Measurements from ENCODE around the gene IMP3. TPM values are rescaled to one million over a fixed set of nuclear protein-coding genes. Genes with fewer than 3 reads are reported as not detected.

Gene IMP3
- total RNA-seq, 1 experiment from 2014 or later = 79.9 TPM

GRCh38 chr15:75659141-75659771 lies 19.2 kb upstream of the IMP3 start:
- H3K9me3 ChIP-seq (ENCODE audit: control insufficient read depth in 1 of 2, insufficient read depth in 1 of 2, low read depth in 1 of 2, low read length in 2 of 2) = no peaks in the 10 kb centered on the region
- peaks cover 3% of the 10 kb centered on the region; the same call in 1 of the 2 replicates for H3K79me2 ChIP-seq (ENCODE audit: insufficient read depth, low read length)
- no peak overlapping the region for H3K4me2 ChIP-seq (ENCODE audit: low read length)
- ChIA-PET CTCF (no interaction called here), RAD21 (ENCODE audit: low non-redundant PET in 1 of 2, low total read pairs in 2 of 2, uncharacterized antibody in 2 of 2, unreplicated experiment in 2 of 2) (no interaction called here), POLR2A (no interaction called here)
- 0 out of 2 replicates have a peak overlapping the region, but pooled peaks have one; percentile 1 for H3K9ac ChIP-seq (ENCODE audit: low read length)
- ATAC-seq = no peak
- H3K27me3 ChIP-seq (ENCODE audit: insufficient read depth, low read length) = no peaks in the 10 kb centered on the region
- no peaks in the 10 kb centered on the region for H3K9me2 ChIP-seq (ENCODE audit: insufficient read depth)
- no peaks in the 10 kb centered on the region for H4K20me1 ChIP-seq (ENCODE audit: insufficient read depth)
- peaks cover 14 to 36% of the 10 kb centered on the region in 2 experiments for H3K4me1 ChIP-seq (ENCODE audit: control insufficient read depth in 1 of 2, insufficient read depth in 2 of 2, low read length in 2 of 2)
- no TSS peak for BruUV-seq (replicated peaks)
- no peak overlapping the region for H3K4me3 ChIP-seq (replicated peaks in 1 of 2; ENCODE audit: low read depth in 1 of 2, low read length in 2 of 2)
- no peak overlapping the region for H3K27ac ChIP-seq (ENCODE audit: low read depth, low read length)
- TF ChIP-seq RAD21 (IDR thresholded peaks at IDR 0.05; ENCODE audit: low read depth) (no peak), EZH2phosphoT487 (IDR thresholded peaks at IDR 0.05; ENCODE audit: borderline replicate concordance) (no peak), SP1 (IDR thresholded peaks at IDR 0.05; ENCODE audit: low read depth) (no peak), SRF (IDR thresholded peaks at IDR 0.05; ENCODE audit: low read depth) (no peak), ZBTB33 (IDR thresholded peaks at IDR 0.05; ENCODE audit: extremely low read depth, insufficient replicate concordance, low read length) (no peak), ZNF274 (IDR thresholded peaks at IDR 0.05; ENCODE audit: low read depth, low read length) (no peak), FOSL1 (IDR thresholded peaks at IDR 0.05; ENCODE audit: low read depth) (no peak), POLR2AphosphoS5 (IDR thresholded peaks at IDR 0.05; ENCODE audit: low read depth, low read length) (no peak), TCF7L2 (IDR thresholded peaks at IDR 0.05; ENCODE audit: borderline replicate concordance, extremely low read depth, insufficient read depth, insufficient read length) (no peak), CEBPB (IDR thresholded peaks at IDR 0.05; ENCODE audit: low read depth) (no peak), ATF3 (IDR thresholded peaks at IDR 0.05) (no peak), EGR1 (IDR thresholded peaks at IDR 0.05; ENCODE audit: low read depth) (no peak), CTCF (IDR thresholded peaks at IDR 0.05 in 2 of 3, conservative IDR thresholded peaks at IDR 0.05 in 1 of 3; ENCODE audit: borderline replicate concordance in 1 of 3, insufficient read depth in 1 of 3, low read depth in 2 of 3, low read length in 2 of 3) (no peak), REST (IDR thresholded peaks at IDR 0.05; ENCODE audit: low read depth) (no peak), SIN3A (IDR thresholded peaks at IDR 0.05; ENCODE audit: low read depth) (no peak), POLR2A (IDR thresholded peaks at IDR 0.05; ENCODE audit: borderline replicate concordance, extremely low read depth, insufficient read depth, insufficient read length) (no peak), ELF1 (IDR thresholded peaks at IDR 0.05; ENCODE audit: borderline replicate concordance, low read depth) (no peak), EZH2 (IDR thresholded peaks at IDR 0.05) (no peak), MAX (IDR thresholded peaks at IDR 0.05) (no peak), YY1 (IDR thresholded peaks at IDR 0.05; ENCODE audit: extremely low read depth, insufficient replicate concordance, low read depth, low read length) (no peak)
- peaks cover 0 to 2% of the 10 kb centered on the region in 2 experiments; a peak in 1 of 4 replicates for H3K36me3 ChIP-seq (ENCODE audit: control insufficient read depth in 1 of 2, insufficient read depth in 2 of 2, low read length in 2 of 2)
- intact Hi-C loops (cut with micrococcal nuclease) = no loop called here
- DNase-seq (ENCODE audit: low read depth, low spot score) = no peak
- no peak overlapping the region for H2AFZ ChIP-seq (ENCODE audit: low read depth, low read length, poor library complexity, severe bottlenecking)

Data from HCT116 (cell line).